PC-9 (cell line): ENCODE measurements around the gene DDAH2. TPM values are rescaled to one million over a fixed set of nuclear protein-coding genes. Genes with fewer than 3 reads are reported as not detected.

ENCODE experiments used
- BruUV-seq: library from RNA; stranded (reverse); fragments of 400-500 nt; replicated peaks from 2 replicates; lab custom pipeline; 2021; lab: Mats Ljungman, UMichigan
- CTCF ChIA-PET: fragments of 300-600 bp; sonication (Branson Sonifier 250); formaldehyde crosslinking; loops from one replicate; lab custom pipeline; 2022; ENCODE audit warnings: antibody characterized with exemption; lab: Charles Lee
- POLR2A ChIA-PET: fragments of 300-600 bp; sonication (Branson Sonifier 250); formaldehyde crosslinking; loops from one replicate; lab custom pipeline; 2022; ENCODE audit warnings: antibody characterized with exemption; ENCODE audit not compliant: unreplicated experiment; lab: Charles Lee
- DNase-seq, 2 experiments: peaks; one replicate each; pipeline versions ENCODE4 v3.0.0 to v3.0.0-alpha.2; 2015 to 2022; ENCODE audit warnings: mixed read lengths in 1 of 2
- H2AFZ ChIP-seq: fragments of 200-600 bp; sonication (generic); 2 replicates; pipeline ENCODE4 v1.8.1; 2017; ENCODE audit warnings: antibody characterized with exemption
- H3F3A ChIP-seq: fragments of 200-600 bp; sonication (generic); 2 replicates; pipeline ENCODE4 v1.8.1; 2017; ENCODE audit warnings: antibody characterized with exemption, mild to moderate bottlenecking, low read depth; ENCODE audit not compliant: insufficient read depth
- H3K27ac ChIP-seq: fragments of 200-600 bp; sonication (generic); 2 replicates; pipeline ENCODE4 v1.6.1; 2016; ENCODE audit warnings: mixed run types
- H3K27me3 ChIP-seq: fragments of 200-600 bp; sonication (generic); 2 replicates; pipeline ENCODE4 v1.6.1; 2016; ENCODE audit warnings: low read depth, mixed run types; ENCODE audit not compliant: insufficient read depth
- H3K36me3 ChIP-seq: fragments of 200-600 bp; sonication (generic); 2 replicates; pipeline ENCODE4 v1.6.1; 2016; ENCODE audit warnings: low read depth, mixed run types
- H3K4me1 ChIP-seq: fragments of 200-600 bp; sonication (generic); replicated peaks from 2 replicates; pipeline ENCODE4 v1.6.1; 2016; ENCODE audit warnings: mixed run types; ENCODE audit not compliant: insufficient read depth
- H3K4me2 ChIP-seq: fragments of 200-600 bp; sonication (generic); 2 replicates; pipeline ENCODE4 v1.6.1; 2017; ENCODE audit warnings: mixed run types
- H3K4me3 ChIP-seq: fragments of 200-600 bp; sonication (generic); 2 replicates; pipeline ENCODE4 v1.6.1; 2016; ENCODE audit warnings: mixed run types
- H3K79me2 ChIP-seq: fragments of 200-600 bp; sonication (generic); 2 replicates; pipeline ENCODE4 v1.6.1; 2017; ENCODE audit warnings: low read depth, mixed run types
- H3K9me2 ChIP-seq: fragments of 200-600 bp; sonication (generic); 2 replicates; pipeline ENCODE4 v1.8.1; 2017; ENCODE audit warnings: mild to moderate bottlenecking; ENCODE audit not compliant: insufficient read depth
- H3K9me3 ChIP-seq: fragments of 200-600 bp; sonication (generic); 2 replicates; pipeline ENCODE4 v1.8.1; 2016; ENCODE audit warnings: low read depth; ENCODE audit not compliant: insufficient read depth
- H4K20me1 ChIP-seq: fragments of 200-600 bp; sonication (generic); 2 replicates; pipeline ENCODE4 v1.8.1; 2017; ENCODE audit not compliant: insufficient read depth
- EZH2 ChIP-seq: fragments of 200-600 bp; sonication (generic); IDR thresholded peaks from 2 replicates; pipeline ENCODE4 v1.8.0; 2017; ENCODE audit warnings: antibody characterized with exemption, low read depth
- intact Hi-C: fragments of 100-400 bp; cut with micrococcal nuclease; formaldehyde crosslinking; loops from one replicate; pipeline ENCODE4 v1.10.0; 2022; ENCODE audit not compliant: unreplicated experiment
- total RNA-seq: library from RNA; stranded (reverse); gene quantifications from 2 replicates; pipeline ENCODE4 v1.2.3, GENCODE V29; 2021
- TF ChIP-seq, protein P1 (sequence below): fragments of 200-600 bp; sonication (generic); conservative IDR thresholded peaks from 2 replicates; pipeline ENCODE4 v1.6.1; 2017; ENCODE audit warnings: mixed run types, antibody characterized with exemption, mild to moderate bottlenecking, moderate library complexity

The DDAH2 gene
- total RNA-seq, 1 experiment from 2014 or later: 58.3 TPM

DNA sequence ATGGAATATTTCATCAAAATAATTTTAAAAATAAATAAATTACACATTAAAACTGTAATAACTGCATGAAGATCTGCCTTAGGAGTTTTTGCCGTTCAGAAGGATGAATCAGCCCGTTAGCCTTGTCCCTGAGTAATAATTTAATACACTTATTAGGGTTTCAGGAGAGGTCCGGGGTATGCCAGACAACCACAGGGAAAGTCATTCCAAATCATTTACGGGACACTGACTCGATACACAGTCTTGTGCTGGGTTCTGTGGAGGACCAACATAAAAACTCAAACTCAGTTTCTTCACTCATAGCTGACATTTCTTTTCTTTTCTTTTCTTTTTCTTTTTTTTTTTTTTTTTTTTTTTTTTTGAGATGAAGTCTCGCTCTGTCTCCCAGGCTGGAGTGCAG is 23.2 kb downstream of the DDAH2 start:
- CTCF ChIA-PET: interaction anchor here (0.6 kb wide), 1 partner anchor 35 kb away, joined by 7 read pairs; no protein-coding TSS in a partner anchor
- H3K9me2 ChIP-seq: no peaks in the 10 kb centered on the region
- no peaks in the 10 kb centered on the region for H3K27me3 ChIP-seq
- H4K20me1 ChIP-seq: no peaks in the 10 kb centered on the region
- H3K36me3 ChIP-seq: no peaks in the 10 kb centered on the region
- H2AFZ ChIP-seq: no peak overlapping the region
- POLR2A ChIA-PET: interaction anchor here (0.6 kb wide), 1 partner anchor 10 kb away, joined by 33 read pairs; no protein-coding TSS in a partner anchor
- H3K9me3 ChIP-seq: no peaks in the 10 kb centered on the region
- no peak overlapping the region for H3K27ac ChIP-seq
- H3K4me2 ChIP-seq: no peak overlapping the region
- intact Hi-C loops: no loop called here
- peaks cover 14% of the 10 kb centered on the region for H3K4me1 ChIP-seq
- H3F3A ChIP-seq: no peaks in the 10 kb centered on the region
- BruUV-seq: no TSS peak
- no peak for DNase-seq
- H3K4me3 ChIP-seq: no peak overlapping the region
- TF ChIP-seq EZH2: no peak
- TF ChIP-seq, protein P1, sequence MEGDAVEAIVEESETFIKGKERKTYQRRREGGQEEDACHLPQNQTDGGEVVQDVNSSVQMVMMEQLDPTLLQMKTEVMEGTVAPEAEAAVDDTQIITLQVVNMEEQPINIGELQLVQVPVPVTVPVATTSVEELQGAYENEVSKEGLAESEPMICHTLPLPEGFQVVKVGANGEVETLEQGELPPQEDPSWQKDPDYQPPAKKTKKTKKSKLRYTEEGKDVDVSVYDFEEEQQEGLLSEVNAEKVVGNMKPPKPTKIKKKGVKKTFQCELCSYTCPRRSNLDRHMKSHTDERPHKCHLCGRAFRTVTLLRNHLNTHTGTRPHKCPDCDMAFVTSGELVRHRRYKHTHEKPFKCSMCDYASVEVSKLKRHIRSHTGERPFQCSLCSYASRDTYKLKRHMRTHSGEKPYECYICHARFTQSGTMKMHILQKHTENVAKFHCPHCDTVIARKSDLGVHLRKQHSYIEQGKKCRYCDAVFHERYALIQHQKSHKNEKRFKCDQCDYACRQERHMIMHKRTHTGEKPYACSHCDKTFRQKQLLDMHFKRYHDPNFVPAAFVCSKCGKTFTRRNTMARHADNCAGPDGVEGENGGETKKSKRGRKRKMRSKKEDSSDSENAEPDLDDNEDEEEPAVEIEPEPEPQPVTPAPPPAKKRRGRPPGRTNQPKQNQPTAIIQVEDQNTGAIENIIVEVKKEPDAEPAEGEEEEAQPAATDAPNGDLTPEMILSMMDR: no peak
- H3K79me2 ChIP-seq: peaks cover 18% of the 10 kb centered on the region

DNA sequence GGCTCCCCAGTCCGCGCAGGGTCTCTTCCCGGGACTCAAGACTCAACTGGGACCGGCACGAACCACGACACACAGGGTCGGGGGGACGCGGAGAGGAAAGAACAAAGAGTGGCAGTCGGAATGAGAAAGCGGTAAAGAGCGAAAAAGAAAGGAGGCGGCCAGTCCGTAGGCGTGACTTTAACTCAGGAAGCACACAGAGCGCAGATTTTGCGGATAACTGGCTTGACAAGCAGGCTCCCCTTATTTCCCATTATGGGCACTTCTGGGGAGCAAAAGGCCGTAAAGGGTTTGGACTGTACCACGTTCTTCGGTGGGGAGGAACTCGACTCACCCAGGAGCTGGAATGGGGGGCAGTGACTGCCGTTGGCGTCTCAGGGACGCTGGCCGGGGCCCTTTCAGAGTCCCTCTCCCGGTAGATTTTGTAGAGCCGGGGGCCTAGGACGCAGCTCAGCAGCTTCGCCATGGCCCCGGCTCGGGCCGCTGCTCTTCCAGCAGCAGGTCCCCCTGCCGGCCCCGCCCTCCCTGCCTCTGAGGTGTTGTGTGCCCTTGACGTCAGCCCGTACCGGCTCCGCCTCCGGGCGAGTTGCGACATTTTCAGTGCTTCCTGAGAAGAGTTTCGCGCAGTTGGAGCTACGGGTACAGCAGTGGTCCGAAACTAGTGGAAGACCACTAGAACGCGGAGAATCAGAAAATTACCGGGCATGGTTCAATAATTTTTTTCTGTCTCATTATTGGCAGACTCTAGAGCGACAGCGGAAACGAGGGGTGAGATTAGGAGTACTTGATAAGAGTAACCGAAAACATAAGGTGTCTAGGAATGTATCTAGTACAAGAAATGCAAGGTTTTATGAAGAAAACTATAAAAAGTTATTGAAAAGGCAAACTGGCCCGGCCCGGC is 26.0 kb downstream of the DDAH2 start, which contains the start of gene ABHD16A:
ABHD16A (minus strand) TSS at position 506 of the 898 bp plus-strand sequence; CDS start at position 463, 43 bp downstream.
- Histone ChIP-seq H3K36me3 (0 out of 2 replicates have a peak, but pooled peaks cover 3% of the 10 kb centered on the region), H3K27me3 (no peaks in the 10 kb centered on the region), H2AFZ (peak within 1 kb of the TSS; percentile 88), H3K4me3 (peak within 1 kb of the TSS; percentile 83), H4K20me1 (no peaks in the 10 kb centered on the region), H3F3A (no peaks in the 10 kb centered on the region), H3K9me3 (no peaks in the 10 kb centered on the region), H3K4me2 (peak within 1 kb of the TSS; percentile 97), H3K9me2 (no peaks in the 10 kb centered on the region), H3K27ac (peak within 1 kb of the TSS; percentile 77), H3K79me2 (peaks cover 25% of the 10 kb centered on the region), H3K4me1 (peaks cover 14% of the 10 kb centered on the region)
- POLR2A ChIA-PET: interaction anchor here (0.5 to 0.7 kb wide), 4 partner anchors 17 to 487 kb away, joined by 3 to 15 read pairs (median 4); partner anchors contain the start of gene PBX2
- TSS peak; percentile 49 for BruUV-seq
- peak; percentile 93 to 96 for DNase-seq
- intact Hi-C loops: loop anchor here (2.0 kb wide), 2 partner anchors 36 to 50 kb away; partner anchors contain the start of gene BAG6
- TF ChIP-seq, protein P1: no peak
- no peak for TF ChIP-seq EZH2
- CTCF ChIA-PET: no interaction called here

- H3K27me3 ChIP-seq: no peaks in the 10 kb centered on the region
- intact Hi-C loops: loop anchor here (2.0 kb wide), 2 partner anchors 36 to 50 kb away; partner anchors contain the start of gene BAG6
- TF ChIP-seq, protein P1: no peak
- TF ChIP-seq EZH2: no peak
- POLR2A ChIA-PET: interaction anchor here (0.5 to 0.7 kb wide), 4 partner anchors 36 to 488 kb away, joined by 4 to 7 read pairs (median 4); partner anchors contain the start of genes HSPA1B and PBX2
- no peaks in the 10 kb centered on the region for H3K9me3 ChIP-seq
- H3K4me2 ChIP-seq: peak overlapping the region; percentile 97
- H3K27ac ChIP-seq: peak overlapping the region; percentile 77
- no TSS peak for BruUV-seq
- peak overlapping the region; percentile 88 for H2AFZ ChIP-seq
- no peak for DNase-seq
- no peaks in the 10 kb centered on the region; the same call in 1 of the 2 replicates for H4K20me1 ChIP-seq
- CTCF ChIA-PET: no interaction called here
- peaks cover 25% of the 10 kb centered on the region for H3K79me2 ChIP-seq
- 0 out of 2 replicates have a peak, but pooled peaks cover 3% of the 10 kb centered on the region for H3K36me3 ChIP-seq
- H3F3A ChIP-seq: no peaks in the 10 kb centered on the region
- peaks cover 14% of the 10 kb centered on the region for H3K4me1 ChIP-seq
- H3K9me2 ChIP-seq: no peaks in the 10 kb centered on the region
- H3K4me3 ChIP-seq: peak overlapping the region; percentile 83
Measured at GRCh38 chr6:31702405-31702818, 26.7 kb downstream of the DDAH2 start.
